MG63 (cell line): ENCODE results near the gene CBARP. TPM values are rescaled to one million over a fixed set of nuclear protein-coding genes. Genes with fewer than 3 reads are reported as not detected.
"Not testable (repeated sequence)": the region's sequence is repeated elsewhere in the genome, so short reads cannot be mapped to it uniquely, and the experiment has no call there.

Experiments
- DNase-seq: peaks from one replicate; pipeline ENCODE4 v3.0.0-alpha.2; 2020
- H3K27me3 ChIP-seq: fragments of 250-450 bp; sonication (Bioruptor Pico); 2 replicates; pipeline ENCODE4 v1.5.1; 2020; ENCODE audit warnings: mild to moderate bottlenecking, moderate library complexity
- H3K36me3 ChIP-seq: fragments of 250-450 bp; sonication (Bioruptor Pico); 2 replicates; pipeline ENCODE4 v1.5.1; 2020; ENCODE audit warnings: mild to moderate bottlenecking, moderate library complexity
- H3K4me3 ChIP-seq: fragments of 250-450 bp; sonication (Bioruptor Pico); 2 replicates; pipeline ENCODE4 v1.5.1; 2020; ENCODE audit warnings: mild to moderate bottlenecking, moderate library complexity
- H3K9me3 ChIP-seq: fragments of 250-450 bp; sonication (Bioruptor Pico); 2 replicates; pipeline ENCODE4 v1.5.1; 2020; ENCODE audit warnings: mild to moderate bottlenecking, moderate library complexity
- total RNA-seq: library from RNA; depleted of rRNA; stranded (reverse); fragments of >200 nt; shearing (Covaris generic); gene quantifications from 2 replicates; pipeline ENCODE4 v1.2.3, GENCODE V29; 2014; ENCODE audit warnings: low replicate concordance; rRNA removed

Gene CBARP
- total RNA-seq, 1 experiment from 2014 or later = 0.30 TPM

DNA sequence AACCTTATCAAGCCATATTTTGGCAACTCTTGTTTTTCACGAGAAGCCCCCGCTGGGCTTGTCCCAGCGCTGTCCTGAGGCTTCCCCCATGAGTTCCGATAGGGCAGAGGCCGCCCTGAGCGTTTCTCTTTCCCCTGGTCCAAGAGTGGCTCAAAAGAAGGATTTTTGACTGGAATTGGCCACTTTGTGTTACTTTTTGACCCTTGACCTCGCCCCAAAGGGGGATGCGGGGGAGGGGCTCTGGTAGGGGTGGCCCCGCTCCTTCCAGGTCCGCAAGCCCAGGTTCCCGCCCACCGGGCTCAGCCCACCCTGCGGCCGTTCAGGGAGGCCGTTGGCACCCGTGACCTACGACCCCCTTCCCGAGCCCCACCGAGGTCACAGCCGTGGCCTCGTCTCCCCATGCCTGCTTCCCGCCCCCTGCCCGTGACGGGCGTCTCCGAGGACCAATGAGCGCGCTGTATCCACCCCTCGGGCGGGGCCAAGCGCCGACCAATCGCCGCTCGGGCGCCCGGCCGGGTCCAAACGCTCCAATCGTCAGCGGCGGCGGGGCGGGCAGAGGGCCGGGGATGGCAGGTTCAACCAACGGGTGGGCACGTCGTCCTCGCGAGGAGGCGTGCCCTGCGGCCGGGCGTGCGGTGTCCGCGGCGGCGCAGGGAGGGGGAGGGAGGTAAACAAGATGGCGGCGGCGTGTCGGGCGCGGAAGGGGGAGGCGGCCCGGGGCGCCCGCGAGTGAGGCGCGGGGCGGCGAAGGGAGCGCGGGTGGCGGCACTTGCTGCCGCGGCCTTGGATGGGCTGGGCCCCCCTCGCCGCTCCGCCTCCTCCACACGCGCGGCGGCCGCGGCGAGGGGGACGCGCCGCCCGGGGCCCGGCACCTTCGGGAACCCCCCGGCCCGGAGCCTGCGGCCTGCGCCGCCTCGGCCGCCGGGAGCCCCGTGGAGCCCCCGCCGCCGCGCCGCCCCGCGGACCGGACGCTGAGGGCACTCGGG lies 32.4 kb downstream of the CBARP start, which contains the start of gene STK11:
Gene STK11 (plus strand): TSS at position 665 of the 986 bp plus-strand sequence. CDS start 1,136 bp downstream, outside the sequence.
- peaks cover 2% of the 10 kb centered on the region; the same call in 1 of the 2 replicates for H3K36me3 ChIP-seq
- H3K4me3 ChIP-seq = peak within 1 kb of the TSS; percentile 57
- H3K27me3 ChIP-seq = no peaks in the 10 kb centered on the region
- DNase-seq = peak; percentile 97
- no peaks in the 10 kb centered on the region for H3K9me3 ChIP-seq

DNA sequence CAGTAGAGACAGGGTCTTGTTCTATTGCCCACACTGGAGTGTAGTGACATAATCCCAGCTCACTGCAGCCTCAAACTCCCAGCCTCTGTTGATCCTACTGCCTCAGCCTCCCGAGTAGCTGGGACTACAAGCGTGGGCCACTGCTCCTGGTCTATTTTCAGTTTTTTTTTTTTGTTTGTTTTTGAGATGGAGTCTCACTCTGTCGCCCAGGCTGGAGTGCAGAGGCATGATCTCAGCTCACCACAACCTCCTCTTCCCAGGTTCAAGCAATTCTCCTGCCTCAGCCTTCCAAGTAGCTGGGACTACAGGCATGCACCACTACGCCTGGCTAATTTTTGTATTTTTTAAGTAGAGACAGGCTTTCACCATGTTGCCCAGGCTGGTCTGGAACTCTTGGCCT lies 37.2 kb downstream of the CBARP start:
- peak; percentile 59 for DNase-seq
- H3K27me3 ChIP-seq, H3K9me3 ChIP-seq, H3K4me3 ChIP-seq, H3K36me3 ChIP-seq: not testable (repeated sequence)

DNA sequence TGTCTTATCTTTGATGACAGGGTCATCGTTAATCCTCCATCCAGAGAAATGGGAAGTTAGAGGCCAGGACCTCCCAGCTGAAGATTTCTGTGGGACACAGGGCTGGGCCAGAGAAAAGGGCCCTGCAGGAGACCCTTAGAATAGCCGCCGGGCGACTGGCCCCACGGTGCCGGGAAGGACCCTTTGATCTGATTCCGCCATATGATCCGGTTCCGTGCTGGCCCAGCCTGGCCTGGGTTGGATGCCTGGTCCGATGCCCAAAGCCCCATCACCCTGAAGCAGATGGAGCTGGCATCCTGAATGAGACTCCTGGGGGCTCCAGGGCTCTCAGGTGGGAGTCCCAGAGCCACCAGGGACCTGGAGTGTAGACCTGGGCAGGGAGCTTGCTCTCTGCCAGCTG lies 38.3 kb downstream of the CBARP start:
- no peak for DNase-seq

DNA sequence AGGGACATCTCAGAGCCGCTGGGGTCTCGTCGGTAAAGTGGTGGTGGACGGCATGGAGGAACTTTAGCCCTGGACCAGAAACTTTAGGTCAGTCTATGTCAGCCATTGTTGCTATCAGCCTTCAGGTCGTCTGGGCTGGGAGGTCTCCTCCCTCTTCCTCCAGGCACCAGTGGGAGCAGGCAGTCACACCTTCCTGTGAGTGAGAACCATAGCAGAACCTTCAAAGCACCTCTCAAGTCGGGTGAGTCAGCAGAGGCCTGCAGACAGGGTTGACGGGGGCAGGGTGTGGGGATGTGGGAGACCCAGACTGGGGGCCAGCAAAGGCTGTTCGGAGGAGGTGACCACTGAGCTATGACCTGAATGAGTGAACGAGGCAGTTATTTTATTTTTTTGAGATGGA lies 48.4 kb downstream of the CBARP start:
- H3K36me3 ChIP-seq = no peaks in the 10 kb centered on the region
- DNase-seq = no peak
- H3K9me3 ChIP-seq = no peaks in the 10 kb centered on the region
- no peak overlapping the region for H3K4me3 ChIP-seq
- H3K27me3 ChIP-seq = no peaks in the 10 kb centered on the region

More for the DNA sequence above, 38.3 kb downstream of the CBARP start:
- Histone ChIP-seq H3K36me3 (no peaks in the 10 kb centered on the region), H3K27me3 (no peaks in the 10 kb centered on the region), H3K9me3 (no peaks in the 10 kb centered on the region), H3K4me3 (no peak overlapping the region)

DNA sequence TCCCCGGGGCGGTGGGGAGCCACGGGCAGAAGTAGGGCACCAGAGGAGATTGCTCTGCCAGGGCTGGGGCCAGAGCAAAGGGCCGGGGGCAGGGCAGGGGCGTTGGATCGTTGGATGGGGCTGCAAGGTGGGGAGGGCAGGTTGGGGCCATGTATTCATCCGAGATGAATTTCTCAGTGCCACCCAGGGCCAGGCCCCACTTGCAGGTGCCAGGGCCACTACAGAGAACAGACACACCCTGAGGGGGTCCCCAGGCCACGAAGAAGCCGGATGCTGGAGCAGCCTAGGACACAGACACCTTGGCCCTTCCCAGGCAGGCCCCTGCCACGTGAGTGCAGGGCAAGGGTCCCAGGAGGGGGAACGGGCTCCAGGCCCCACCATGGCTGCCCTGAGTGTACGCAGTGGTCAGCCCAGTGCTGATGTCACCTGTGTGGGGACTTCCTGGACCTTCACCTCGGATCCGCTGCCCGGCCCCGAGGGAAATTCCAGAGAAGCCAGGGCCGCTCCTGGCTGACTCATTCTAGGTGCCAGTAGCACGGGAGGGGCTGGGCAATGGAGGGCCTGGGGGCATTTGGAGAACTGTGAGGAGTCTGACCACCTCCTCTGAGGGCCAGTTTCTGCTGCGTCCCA lies 54.1 kb downstream of the CBARP start:
- Histone ChIP-seq H3K9me3 (no peaks in the 10 kb centered on the region), H3K4me3 (no peak overlapping the region), H3K27me3 (no peaks in the 10 kb centered on the region), H3K36me3 (no peaks in the 10 kb centered on the region)
- DNase-seq = peak; percentile 48

DNA sequence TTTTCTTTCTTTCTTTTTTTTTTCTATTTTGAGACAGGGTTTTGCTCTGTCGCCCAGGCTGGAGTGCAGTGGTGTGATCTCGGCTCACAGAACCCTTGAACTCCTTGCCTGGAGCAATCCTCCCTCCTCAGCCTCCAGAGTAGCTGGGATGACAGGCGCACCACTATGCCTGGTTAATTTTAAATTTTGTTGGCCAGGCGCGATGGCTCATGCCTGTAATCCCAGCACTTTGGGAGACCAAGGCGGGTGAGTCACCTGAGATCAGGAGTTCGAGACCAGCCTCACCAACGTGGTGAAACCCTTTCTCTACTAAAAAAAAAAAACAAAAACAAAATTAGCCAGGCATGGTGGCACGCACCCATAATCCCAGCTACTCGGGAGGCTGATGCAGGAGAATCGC lies 55.1 kb downstream of the CBARP start:
- Histone ChIP-seq H3K9me3 (no peaks in the 10 kb centered on the region), H3K27me3 (no peaks in the 10 kb centered on the region), H3K4me3 (no peak overlapping the region), H3K36me3 (no peaks in the 10 kb centered on the region)
- DNase-seq = no peak

DNA sequence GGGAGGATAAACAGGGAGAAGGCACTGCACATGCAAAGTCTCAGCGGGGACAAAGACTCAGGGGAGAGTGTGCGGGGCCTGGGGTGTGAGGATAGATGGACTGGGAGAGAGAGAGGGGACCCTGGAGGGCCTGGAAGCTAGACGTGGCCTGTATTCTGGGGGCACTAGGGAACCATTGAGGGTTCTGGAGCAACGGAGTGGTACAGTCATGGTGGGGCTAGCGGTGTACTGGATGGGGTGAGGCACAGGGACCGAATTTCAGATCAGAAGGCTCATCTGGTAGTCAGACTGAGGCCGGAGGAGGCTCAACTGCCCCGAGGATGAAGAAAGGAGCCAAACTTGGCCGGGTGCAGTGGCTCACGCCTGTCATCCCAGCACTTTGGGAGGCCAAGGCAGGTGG lies 55.7 kb downstream of the CBARP start:
- Histone ChIP-seq H3K9me3 (no peaks in the 10 kb centered on the region), H3K4me3 (no peak overlapping the region), H3K36me3 (no peaks in the 10 kb centered on the region), H3K27me3 (no peaks in the 10 kb centered on the region)
- DNase-seq = no peak

DNA sequence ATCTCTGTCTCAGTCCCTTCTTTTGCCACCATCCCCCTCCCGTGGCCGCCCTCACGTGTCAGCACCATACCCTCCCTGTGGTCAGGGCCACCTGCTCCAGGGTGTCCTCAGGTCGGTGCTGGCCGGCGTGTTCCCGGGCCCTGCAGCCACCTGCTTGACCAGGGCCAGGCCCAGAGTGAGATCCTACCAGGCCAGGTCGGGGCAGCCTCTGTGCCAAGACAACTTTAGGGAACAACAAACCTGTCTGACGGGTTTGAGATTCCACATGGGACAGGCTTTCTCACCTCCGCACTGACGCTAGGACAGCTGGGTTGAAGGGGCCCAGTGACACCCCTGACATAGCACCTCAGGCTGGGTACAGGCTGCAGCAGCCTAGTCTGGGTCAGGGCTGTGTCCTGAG lies 56.2 kb downstream of the CBARP start:
- H3K4me3 ChIP-seq = no peak overlapping the region
- no peaks in the 10 kb centered on the region for H3K9me3 ChIP-seq
- H3K27me3 ChIP-seq = no peaks in the 10 kb centered on the region
- H3K36me3 ChIP-seq = no peaks in the 10 kb centered on the region
- DNase-seq = no peak

Other genes with a start within 250 kb of the CBARP start
- gene GRIN3B, start 237.6 kb downstream of the CBARP start, total RNA-seq = not detected in 2 replicates
- 40.3 and 75.8 TPM in 2 replicates for gene TMEM259, start 216.9 kb downstream of the CBARP start, total RNA-seq
- gene RNU6-2, start 216.5 kb downstream of the CBARP start, total RNA-seq = not detected in 2 replicates
- 52.7 and 84.9 TPM in 2 replicates for gene CNN2, start 211.4 kb downstream of the CBARP start, total RNA-seq
- 0.26 and 4.3 TPM in 2 replicates for gene ABCA7, start 197.9 kb downstream of the CBARP start, total RNA-seq
- gene ARHGAP45, start 170.8 kb downstream of the CBARP start, total RNA-seq = not detected in 2 replicates
- 128 and 157 TPM in 2 replicates for gene POLR2E, start 142.6 kb downstream of the CBARP start, total RNA-seq
- 293 and 320 TPM in 2 replicates for gene GPX4, start 134.0 kb downstream of the CBARP start, total RNA-seq
- 15.6 and 22.7 TPM in 2 replicates for gene SBNO2, start 63.7 kb downstream of the CBARP start, total RNA-seq
- 43.2 and 51.5 TPM in 2 replicates for gene STK11, start 32.2 kb downstream of the CBARP start, total RNA-seq
- gene ATP5F1D, start 3.7 kb upstream of the CBARP start, total RNA-seq = 29.4 and 33.8 TPM in 2 replicates
- 4.6 and 5.7 TPM in 2 replicates for gene MIDN, start 10.6 kb upstream of the CBARP start, total RNA-seq
- 64.1 and 68.5 TPM in 2 replicates for gene CIRBP, start 31.3 kb upstream of the CBARP start, total RNA-seq
- gene FAM174C, start 37.5 kb upstream of the CBARP start, total RNA-seq = 32.2 and 57.2 TPM in 2 replicates
- 0.76 TPM in 1 of 2 replicates, not detected in the other for gene EFNA2, start 47.9 kb upstream of the CBARP start, total RNA-seq
- 19.3 and 49.5 TPM in 2 replicates for gene NDUFS7, start 145.9 kb upstream of the CBARP start, total RNA-seq
- 22.1 and 30.7 TPM in 2 replicates for gene GAMT, start 163.5 kb upstream of the CBARP start, total RNA-seq
- gene DAZAP1, start 169.6 kb upstream of the CBARP start, total RNA-seq = 107 and 149 TPM in 2 replicates
- gene RPS15, start 200.4 kb upstream of the CBARP start, total RNA-seq = 702 and 820 TPM in 2 replicates
- gene APC2, start 212.1 kb upstream of the CBARP start, total RNA-seq = 0.59 and 2.0 TPM in 2 replicates
- 25.6 and 51.6 TPM in 2 replicates for gene C19orf25, start 241.2 kb upstream of the CBARP start, total RNA-seq